T-cell (primary cell): ENCODE measurements around the gene CDC20B. TPM values are rescaled to one million over a fixed set of nuclear protein-coding genes. Genes with fewer than 3 reads are reported as not detected.

Source experiments
- ATAC-seq, 4 experiments: fragments of 200-7000 bp in 3 of 4; fragments of 150-1000 bp in 1 of 4; cut with Tn5 transposase; replicated peaks in 1 of 4; 1 replicate in 3 of 4; 2 replicates in 1 of 4; pipeline ENCODE4 v1.10.0; 2021; ENCODE audit warnings: moderate library complexity in 3 of 4, mild to moderate bottlenecking in 2 of 4, moderate number of reproducible peaks in 1 of 4
- CTCF ChIA-PET, 2 donors: fragments of 300-600 bp; sonication (Branson Sonifier 250); formaldehyde crosslinking; loops; one replicate each; lab custom pipeline; 2022; ENCODE audit warnings: antibody characterized with exemption in 2 of 2; lab: Charles Lee
- POLR2A ChIA-PET, 2 donors: fragments of 300-600 bp; sonication (Branson Sonifier 250); formaldehyde crosslinking; loops; one replicate each; lab custom pipeline; 2022; ENCODE audit warnings: antibody characterized with exemption in 2 of 2; lab: Charles Lee
- DNase-seq, 35 experiments: peaks; one replicate each; pipeline versions ENCODE4 v3.0.0 to v3.0.0-alpha.2; 2013 to 2023
- H3K27ac ChIP-seq: one replicate; pipeline ENCODE4 v1.5.1; 2013; ENCODE audit warnings: low read length
- H3K27me3 ChIP-seq, 2 experiments: replicated peaks in 1 of 2; 1 replicate in 1 of 2; 2 replicates in 1 of 2; pipeline versions ENCODE4 v1.6.1 to v1.7.0; 2013; ENCODE audit warnings: low read length in 1 of 2, mixed read lengths in 1 of 2; ENCODE audit not compliant: control insufficient read depth in 2 of 2, insufficient read depth in 2 of 2; ENCODE audit errors: extremely low read depth in 1 of 2
- H3K36me3 ChIP-seq, 2 donors: 1 replicate in 1 of 2; 2 replicates in 1 of 2; pipeline versions ENCODE4 v1.6.1 to v1.7.0; 2013; ENCODE audit warnings: low read length in 1 of 2; ENCODE audit not compliant: control insufficient read depth in 2 of 2, insufficient read depth in 1 of 2; ENCODE audit errors: extremely low read depth in 1 of 2
- H3K4me1 ChIP-seq, 2 experiments: 1 replicate in 1 of 2; 2 replicates in 1 of 2; pipeline versions ENCODE4 v1.6.1 to v1.7.0; 2013; ENCODE audit warnings: low read length in 2 of 2, mixed read lengths in 1 of 2; ENCODE audit not compliant: insufficient read depth in 2 of 2, control insufficient read depth in 1 of 2; ENCODE audit errors: extremely low read depth in 1 of 2
- H3K4me3 ChIP-seq, 2 donors: 1 replicate in 1 of 2; 2 replicates in 1 of 2; pipeline versions ENCODE4 v1.5.1 to v1.7.0; 2013; ENCODE audit warnings: mild to moderate bottlenecking in 2 of 2, low read length in 1 of 2, moderate library complexity in 1 of 2; ENCODE audit not compliant: control insufficient read depth in 1 of 2; ENCODE audit errors: extremely low read depth in 1 of 2
- H3K9me3 ChIP-seq: 2 replicates; pipeline ENCODE4 v1.7.0; 2013
- H3K27ac Mint-ChIP-seq, 2 donors: one replicate each; pipeline ENCODE4 v1.8.0; 2020 to 2021; ENCODE audit warnings: mild to moderate bottlenecking in 2 of 2, mixed read lengths in 2 of 2
- H3K27me3 Mint-ChIP-seq, 2 donors: one replicate each; pipeline ENCODE4 v1.8.0; 2021 to 2022; ENCODE audit warnings: mixed read lengths in 2 of 2
- H3K36me3 Mint-ChIP-seq: one replicate; pipeline ENCODE4 v1.8.0; 2021; ENCODE audit warnings: mixed read lengths
- H3K4me1 Mint-ChIP-seq, 3 donors: one replicate each; pipeline ENCODE4 v1.8.0; 2020 to 2022; ENCODE audit warnings: mixed read lengths in 3 of 3, mild to moderate bottlenecking in 1 of 3
- H3K4me3 Mint-ChIP-seq, 3 donors: one replicate each; pipeline ENCODE4 v1.8.0; 2020 to 2022; ENCODE audit warnings: mild to moderate bottlenecking in 3 of 3, mixed read lengths in 3 of 3, moderate library complexity in 3 of 3
- H3K9me3 Mint-ChIP-seq, 3 donors: one replicate each; pipeline ENCODE4 v1.8.0; 2020 to 2022; ENCODE audit warnings: mixed read lengths in 3 of 3
- WGBS: methylation state at CpG from one replicate; pipeline ENCODE4 v1.1.5; 2013; ENCODE audit warnings: missing lambda C conversion rate; ENCODE audit not compliant: insufficient coverage; 5-methylcytosine and 5-hydroxymethylcytosine counted together
- total RNA-seq, 35 experiments: library from RNA in 6 of 35; stranded (reverse) in 6 of 35; fragments of 120-200 nt in 1 of 35; gene quantifications; one replicate each; pipeline versions ENCODE4 v1.2.1 to v1.2.4 and lab custom pipeline; 2013 to 2026

CDC20B gene
- total RNA-seq, 5 donors from 2014 or later (not counting 1 experiment from before 2014, with no cell fraction given): not detected

- no peaks in the 10 kb centered on the region for H3K9me3 ChIP-seq
- ChIA-PET POLR2A (no interaction called here), CTCF (interaction anchor here in 1 of 2 donors (0.7 kb wide), 1 partner anchor 34 kb away, joined by 5 read pairs; no protein-coding TSS in a partner anchor)
- Mint-ChIP-seq H3K36me3 (no peaks in the 10 kb centered on the region), H3K9me3 (no peaks in the 10 kb centered on the region), H3K4me1 (peaks cover 34 to 39% (median 35%) of the 10 kb centered on the region in 3 donors), H3K27me3 (peaks cover 68 to 81% of the 10 kb centered on the region in 2 donors), H3K4me3 (peak overlapping the region in 1 of 3 donors; percentile 55), H3K27ac (peak overlapping the region in 1 of 2 donors; percentile 11)
- no peaks in the 10 kb centered on the region for H3K36me3 ChIP-seq
- ATAC-seq: no peak
- peaks cover 18 to 29% of the 10 kb centered on the region in 2 experiments for H3K4me1 ChIP-seq
- H3K4me3 ChIP-seq: no peak overlapping the region
- peaks cover 36 to 38% of the 10 kb centered on the region in 2 experiments for H3K27me3 ChIP-seq
- no CpG with 5 or more reads among the region's 2 CpGs for WGBS
- no peak for DNase-seq
- no peak overlapping the region for H3K27ac ChIP-seq
These were observed 4.1 kb upstream of the CDC20B start for GRCh38 chr5:55177078-55177477.

DNA sequence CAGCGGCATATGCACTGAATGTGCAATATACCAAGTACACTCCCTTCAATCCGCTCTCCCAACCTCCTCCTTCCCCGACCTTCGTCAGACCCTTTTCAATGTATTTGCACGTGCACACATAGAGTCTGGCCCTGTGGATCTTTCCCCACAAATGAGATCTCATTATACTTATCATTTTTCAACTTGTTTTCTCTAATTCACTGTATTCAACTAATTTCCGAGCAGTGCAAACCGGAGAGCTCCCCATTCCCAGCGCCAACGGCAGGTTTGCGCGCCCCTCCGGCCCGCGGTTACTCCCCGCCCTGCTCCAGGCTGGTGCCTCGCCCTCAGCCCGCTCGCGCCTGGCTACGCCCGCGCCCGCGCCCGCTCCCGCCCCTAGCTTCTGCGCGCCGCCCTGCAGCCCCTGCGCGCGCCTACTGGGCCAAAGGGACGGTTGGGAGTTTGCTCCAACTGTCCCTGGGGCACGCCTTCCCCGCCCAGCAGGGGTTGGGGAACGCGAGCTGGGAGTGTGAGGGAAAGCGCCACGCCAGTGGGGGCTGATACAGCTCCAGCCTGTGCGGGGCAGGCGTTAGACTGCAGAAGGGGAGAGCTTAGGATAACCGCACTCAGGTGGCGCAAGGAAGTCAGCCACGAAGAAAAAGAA lies 3.3 kb upstream of the CDC20B start:
- Mint-ChIP-seq H3K4me1 (peaks cover 35 to 39% (median 37%) of the 10 kb centered on the region in 3 donors), H3K36me3 (no peaks in the 10 kb centered on the region), H3K27me3 (peaks cover 61 to 78% of the 10 kb centered on the region in 2 donors), H3K27ac (peak overlapping the region in 1 of 2 donors; percentile 15), H3K4me3 (peak overlapping the region in 1 of 3 donors; percentile 55), H3K9me3 (no peaks in the 10 kb centered on the region)
- ATAC-seq (peak in 2 of 4 experiments; percentile 36 to 43), DNase-seq (peak in 5 of 35 experiments; percentile 7 to 45 (median 10))
- no peaks in the 10 kb centered on the region for H3K36me3 ChIP-seq
- peaks cover 18 to 30% of the 10 kb centered on the region in 2 experiments for H3K4me1 ChIP-seq
- peaks cover 38 to 39% of the 10 kb centered on the region in 2 experiments for H3K27me3 ChIP-seq
- H3K27ac ChIP-seq: no peak overlapping the region
- H3K4me3 ChIP-seq: peak overlapping the region in 1 of 2 donors; percentile 26
- H3K9me3 ChIP-seq: no peaks in the 10 kb centered on the region
- 2% methylated on average over 43 of the region's 44 CpGs for WGBS
- ChIA-PET CTCF (interaction anchor here (0.5 to 0.8 kb wide), 3 partner anchors 17 to 1726 kb away, joined by 3 to 4 read pairs (median 3); no protein-coding TSS in a partner anchor), POLR2A (interaction anchor here in 1 of 2 donors (0.5 to 0.6 kb wide), 2 partner anchors 12 to 14 kb away, joined by 3 read pairs; no protein-coding TSS in a partner anchor)

DNA sequence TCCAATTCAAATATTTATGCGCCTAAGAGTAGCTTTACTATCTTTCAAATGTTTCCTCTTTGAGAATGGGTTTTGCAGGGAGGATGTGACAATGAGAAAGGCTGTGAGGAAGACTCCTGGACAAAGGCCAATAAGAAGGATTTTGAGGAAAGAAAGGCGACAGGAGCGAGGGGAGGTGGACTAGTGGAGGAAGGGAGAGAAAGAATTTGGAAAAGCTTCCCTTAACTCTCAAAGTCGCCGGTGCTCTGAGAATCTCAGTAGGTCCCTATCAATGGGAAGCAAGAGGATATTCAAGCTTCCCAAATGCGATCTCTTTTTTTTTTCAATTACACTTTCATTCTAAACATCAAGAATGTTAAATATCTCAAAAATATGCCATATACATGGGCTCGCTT lies 2.8 kb upstream of the CDC20B start:
- no peaks in the 10 kb centered on the region for H3K36me3 Mint-ChIP-seq
- H3K4me1 Mint-ChIP-seq: peaks cover 35 to 39% (median 37%) of the 10 kb centered on the region in 3 donors
- H3K4me1 ChIP-seq: peaks cover 18 to 30% of the 10 kb centered on the region in 2 experiments
- H3K27ac ChIP-seq: no peak overlapping the region
- ChIA-PET POLR2A (interaction anchor here in 1 of 2 donors (0.6 kb wide), 1 partner anchor 15 kb away, joined by 3 read pairs; no protein-coding TSS in a partner anchor), CTCF (interaction anchor here (0.5 to 0.8 kb wide), 3 partner anchors 13 to 568 kb away, joined by 3 read pairs; no protein-coding TSS in a partner anchor)
- H3K27me3 ChIP-seq: peaks cover 35 to 43% of the 10 kb centered on the region in 2 experiments
- DNase-seq (no peak), ATAC-seq (no peak)
- WGBS: 11% methylated on average over 4 of the region's 7 CpGs
- no peaks in the 10 kb centered on the region for H3K9me3 Mint-ChIP-seq
- H3K4me3 Mint-ChIP-seq: peak overlapping the region; percentile 22 to 55 (median 31)
- no peaks in the 10 kb centered on the region for H3K36me3 ChIP-seq
- H3K27me3 Mint-ChIP-seq: peaks cover 59 to 78% of the 10 kb centered on the region in 2 donors
- no peaks in the 10 kb centered on the region for H3K9me3 ChIP-seq
- H3K4me3 ChIP-seq: peak overlapping the region in 1 of 2 donors; percentile 26
- H3K27ac Mint-ChIP-seq: peak overlapping the region in 1 of 2 donors; percentile 41

DNA sequence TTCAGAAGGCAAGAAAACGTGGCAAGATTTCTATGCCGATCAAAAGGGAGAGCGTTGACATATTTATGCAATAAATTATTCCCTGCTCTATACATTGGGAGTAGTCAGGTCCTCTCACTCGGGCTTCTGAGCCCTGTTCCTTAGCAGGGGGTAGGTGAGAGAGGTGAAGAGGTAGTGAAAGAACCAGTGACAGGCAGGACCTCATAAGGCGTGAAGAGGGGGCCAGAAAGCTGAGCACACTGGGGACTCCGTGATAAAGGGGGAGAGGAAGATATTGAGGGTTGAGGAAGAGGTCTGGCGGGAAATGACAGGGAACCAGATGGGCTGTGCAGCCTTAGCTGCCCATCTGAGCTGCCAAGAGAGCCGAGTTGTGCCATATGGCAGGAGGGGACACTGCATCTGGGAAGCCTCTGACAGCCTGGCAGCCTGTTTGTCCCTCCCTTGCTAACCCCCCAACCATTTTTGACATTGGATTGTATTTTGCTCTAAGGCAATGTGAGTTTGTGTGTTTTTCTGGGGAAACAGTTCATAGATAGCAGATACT lies 782 bp upstream of the CDC20B start:
- Mint-ChIP-seq H3K27ac (no peak overlapping the region), H3K36me3 (no peaks in the 10 kb centered on the region), H3K4me3 (peak overlapping the region; percentile 62 to 85 (median 68)), H3K27me3 (peaks cover 53 to 70% of the 10 kb centered on the region in 2 donors), H3K9me3 (no peaks in the 10 kb centered on the region), H3K4me1 (peaks cover 35 to 39% (median 37%) of the 10 kb centered on the region in 3 donors)
- H3K27me3 ChIP-seq: peaks cover 27 to 43% of the 10 kb centered on the region in 2 experiments
- ATAC-seq (peak in 2 of 4 experiments; percentile 7 to 14), DNase-seq (peak in 1 of 35 experiments; percentile 12)
- H3K4me3 ChIP-seq: peak overlapping the region; percentile 34 to 88
- POLR2A ChIA-PET: interaction anchor here in 1 of 2 donors (0.5 kb wide), 1 partner anchor 112 kb away, joined by 3 read pairs; no protein-coding TSS in a partner anchor
- peaks cover 18 to 30% of the 10 kb centered on the region in 2 experiments for H3K4me1 ChIP-seq
- CTCF ChIA-PET: interaction anchor here (0.6 to 1.0 kb wide), 5 partner anchors 12 to 712 kb away, joined by 3 to 6 read pairs (median 5); no protein-coding TSS in a partner anchor
- 29% methylated on average over 2 of the region's 8 CpGs for WGBS
- no peak overlapping the region for H3K27ac ChIP-seq
- H3K36me3 ChIP-seq: no peaks in the 10 kb centered on the region
- no peaks in the 10 kb centered on the region for H3K9me3 ChIP-seq

GRCh38 chr5:55172051-55172899 lies 702 bp downstream of the CDC20B start:
- no peak overlapping the region for H3K27ac ChIP-seq
- H3K36me3 ChIP-seq: no peaks in the 10 kb centered on the region
- Mint-ChIP-seq H3K27me3 (peaks cover 52 to 70% of the 10 kb centered on the region in 2 donors), H3K36me3 (no peaks in the 10 kb centered on the region), H3K4me1 (peaks cover 35 to 38% (median 36%) of the 10 kb centered on the region in 3 donors), H3K4me3 (peak overlapping the region; percentile 68 to 80 (median 75)), H3K27ac (no peak overlapping the region), H3K9me3 (no peaks in the 10 kb centered on the region)
- H3K27me3 ChIP-seq: peaks cover 20 to 42% of the 10 kb centered on the region in 2 experiments
- peak; percentile 58 to 76 (median 72) for ATAC-seq
- no peaks in the 10 kb centered on the region for H3K9me3 ChIP-seq
- WGBS: 0% methylated on average over 3 of the region's 15 CpGs
- H3K4me1 ChIP-seq: peaks cover 18 to 30% of the 10 kb centered on the region in 2 experiments
- ChIA-PET CTCF (interaction anchor here (0.6 to 1.9 kb wide), 16 partner anchors 10 to 1612 kb away, joined by 3 to 11 read pairs (median 4); partner anchors contain the start of genes DHX29 (in 2 of the 2), GPX8 (in 2 of the 2) and MTREX (in 2 of the 2)), POLR2A (no interaction called here)
- peak; percentile 13 to 91 (median 52) for DNase-seq
- H3K4me3 ChIP-seq: peak overlapping the region; percentile 53 to 88
